Measurements from ENCODE around the gene HCRT. TPM values are rescaled to one million over a fixed set of nuclear protein-coding genes. Genes with fewer than 3 reads are reported as not detected.

Gene HCRT
- total RNA-seq: not detected
- not detected for polyA plus RNA-seq

- H3K4me1 ChIP-seq (ENCODE audit: control insufficient read depth, insufficient read depth, low read length, poor library complexity, severe bottlenecking): peaks cover 37% of the 10 kb centered on the region
- Mint-ChIP-seq H3K27me3 (peaks cover 8% of the 10 kb centered on the region), H3K9me3 (peaks cover 0 to 1% (median 0%) of the 10 kb centered on the region in 7 donors), H3K36me3 (no peaks in the 10 kb centered on the region), H3K27ac (peak within 1 kb of the TSS; percentile 82 to 95 (median 86)), H3K4me1 (peaks cover 5 to 49% (median 21%) of the 10 kb centered on the region in 4 donors), H3K4me3 (peak within 1 kb of the TSS; percentile 86 to 95 (median 93))
- DNase-seq (peak in 1 of 3 donors; percentile 33), ATAC-seq (ENCODE audit: low read depth in 2 of 2) (no peak)
- no peak within 1 kb of the TSS for H3K4me3 ChIP-seq (ENCODE audit: low read depth, low read length)
- H3K9me3 ChIP-seq (ENCODE audit: control insufficient read depth in 2 of 2, low read length in 2 of 2): no peaks in the 10 kb centered on the region
- H3K36me3 ChIP-seq (ENCODE audit: control insufficient read depth, insufficient read depth, low read length): no peaks in the 10 kb centered on the region
- H3K27ac ChIP-seq (ENCODE audit: insufficient read depth, low read length, poor library complexity, severe bottlenecking): peak within 1 kb of the TSS; percentile 75
- H3K27me3 ChIP-seq (ENCODE audit: control insufficient read depth, insufficient read depth, low read length): no peaks in the 10 kb centered on the region
Measured at GRCh38 chr17:42184713-42185620, at the start of gene HCRT. TSS of gene HCRT (minus strand) at chr17:42185452. CDS start at chr17:42185365, 87 bp downstream.

- peaks cover 7% of the 10 kb centered on the region for H3K4me1 ChIP-seq (ENCODE audit: control insufficient read depth, insufficient read depth, low read length, poor library complexity, severe bottlenecking)
- ATAC-seq (ENCODE audit: low read depth in 2 of 2): no peak
- no peaks in the 10 kb centered on the region for H3K9me3 Mint-ChIP-seq
- no peak overlapping the region for H3K4me3 ChIP-seq (ENCODE audit: low read depth, low read length)
- H3K27me3 ChIP-seq (ENCODE audit: control insufficient read depth, insufficient read depth, low read length): no peaks in the 10 kb centered on the region
- peaks cover 8% of the 10 kb centered on the region for H3K36me3 ChIP-seq (ENCODE audit: control insufficient read depth, insufficient read depth, low read length)
- H3K27ac Mint-ChIP-seq: peak overlapping the region; percentile 38 to 85 (median 52)
- no peak overlapping the region for H3K27ac ChIP-seq (ENCODE audit: insufficient read depth, low read length, poor library complexity, severe bottlenecking)
- no peaks in the 10 kb centered on the region for H3K9me3 ChIP-seq (ENCODE audit: control insufficient read depth in 2 of 2, low read length in 2 of 2)
- peaks cover 6% of the 10 kb centered on the region for H3K36me3 Mint-ChIP-seq
- H3K27me3 Mint-ChIP-seq: no peaks in the 10 kb centered on the region
- H3K4me1 Mint-ChIP-seq: peaks cover 25 to 63% (median 44%) of the 10 kb centered on the region in 4 donors
- DNase-seq: no peak
- H3K4me3 Mint-ChIP-seq: no peak overlapping the region
Measured at GRCh38 chr17:42233994-42234393, 48.7 kb upstream of the HCRT start.

GRCh38 chr17:42233156-42233555, 47.9 kb upstream of the HCRT start:
- H3K9me3 ChIP-seq (ENCODE audit: control insufficient read depth in 2 of 2, low read length in 2 of 2): no peaks in the 10 kb centered on the region
- Mint-ChIP-seq H3K9me3 (no peaks in the 10 kb centered on the region), H3K4me1 (peaks cover 25 to 72% (median 44%) of the 10 kb centered on the region in 4 donors), H3K4me3 (no peak overlapping the region), H3K27me3 (no peaks in the 10 kb centered on the region), H3K36me3 (peaks cover 9% of the 10 kb centered on the region), H3K27ac (peak overlapping the region in 1 of 3 donors; percentile 41)
- DNase-seq: no peak
- H3K4me3 ChIP-seq (ENCODE audit: low read depth, low read length): no peak overlapping the region
- peaks cover 14% of the 10 kb centered on the region for H3K36me3 ChIP-seq (ENCODE audit: control insufficient read depth, insufficient read depth, low read length)
- no peak overlapping the region for H3K27ac ChIP-seq (ENCODE audit: insufficient read depth, low read length, poor library complexity, severe bottlenecking)
- ATAC-seq (ENCODE audit: low read depth in 2 of 2): no peak
- peaks cover 7% of the 10 kb centered on the region for H3K4me1 ChIP-seq (ENCODE audit: control insufficient read depth, insufficient read depth, low read length, poor library complexity, severe bottlenecking)
- no peaks in the 10 kb centered on the region for H3K27me3 ChIP-seq (ENCODE audit: control insufficient read depth, insufficient read depth, low read length)

GRCh38 chr17:42230225-42230624, 45.0 kb upstream of the HCRT start:
- Histone ChIP-seq H3K27ac (ENCODE audit: insufficient read depth, low read length, poor library complexity, severe bottlenecking) (no peak overlapping the region), H3K9me3 (ENCODE audit: control insufficient read depth in 2 of 2, low read length in 2 of 2) (no peaks in the 10 kb centered on the region), H3K36me3 (ENCODE audit: control insufficient read depth, insufficient read depth, low read length) (peaks cover 37% of the 10 kb centered on the region), H3K27me3 (ENCODE audit: control insufficient read depth, insufficient read depth, low read length) (no peaks in the 10 kb centered on the region), H3K4me1 (ENCODE audit: control insufficient read depth, insufficient read depth, low read length, poor library complexity, severe bottlenecking) (peaks cover 3% of the 10 kb centered on the region), H3K4me3 (ENCODE audit: low read depth, low read length) (no peak overlapping the region)
- Mint-ChIP-seq H3K27ac (peak overlapping the region; percentile 21 to 86 (median 65)), H3K27me3 (no peaks in the 10 kb centered on the region), H3K4me1 (peaks cover 12 to 54% (median 32%) of the 10 kb centered on the region in 4 donors), H3K9me3 (no peaks in the 10 kb centered on the region), H3K4me3 (peak overlapping the region in 1 of 4 donors; percentile 65), H3K36me3 (peaks cover 16% of the 10 kb centered on the region)
- DNase-seq (peak in 1 of 3 donors; percentile 65), ATAC-seq (ENCODE audit: low read depth in 2 of 2) (peak; percentile 67 to 75)

- H3K4me1 ChIP-seq (ENCODE audit: control insufficient read depth, insufficient read depth, low read length, poor library complexity, severe bottlenecking): peaks cover 3% of the 10 kb centered on the region
- no peaks in the 10 kb centered on the region for H3K27me3 ChIP-seq (ENCODE audit: control insufficient read depth, insufficient read depth, low read length)
- H3K9me3 ChIP-seq (ENCODE audit: control insufficient read depth in 2 of 2, low read length in 2 of 2): no peaks in the 10 kb centered on the region
- H3K36me3 ChIP-seq (ENCODE audit: control insufficient read depth, insufficient read depth, low read length): peaks cover 57% of the 10 kb centered on the region
- no peaks in the 10 kb centered on the region for H3K9me3 Mint-ChIP-seq
- peaks cover 0 to 33% (median 18%) of the 10 kb centered on the region in 4 donors for H3K4me1 Mint-ChIP-seq
- H3K4me3 ChIP-seq (ENCODE audit: low read depth, low read length): no peak overlapping the region
- H3K4me3 Mint-ChIP-seq: no peak overlapping the region
- DNase-seq: no peak
- no peak overlapping the region for H3K27ac ChIP-seq (ENCODE audit: insufficient read depth, low read length, poor library complexity, severe bottlenecking)
- H3K36me3 Mint-ChIP-seq: peaks cover 23% of the 10 kb centered on the region
- H3K27ac Mint-ChIP-seq: peak overlapping the region; percentile 15 to 97 (median 23)
- no peak for ATAC-seq (ENCODE audit: low read depth in 2 of 2)
- H3K27me3 Mint-ChIP-seq: no peaks in the 10 kb centered on the region
Measured at GRCh38 chr17:42227849-42228700, 42.8 kb upstream of the HCRT start.

- Histone ChIP-seq H3K27ac (ENCODE audit: insufficient read depth, low read length, poor library complexity, severe bottlenecking) (no peak overlapping the region), H3K4me3 (ENCODE audit: low read depth, low read length) (no peak overlapping the region), H3K36me3 (ENCODE audit: control insufficient read depth, insufficient read depth, low read length) (peaks cover 68% of the 10 kb centered on the region), H3K4me1 (ENCODE audit: control insufficient read depth, insufficient read depth, low read length, poor library complexity, severe bottlenecking) (peaks cover 2% of the 10 kb centered on the region), H3K9me3 (ENCODE audit: control insufficient read depth in 2 of 2, low read length in 2 of 2) (no peaks in the 10 kb centered on the region), H3K27me3 (ENCODE audit: control insufficient read depth, insufficient read depth, low read length) (no peaks in the 10 kb centered on the region)
- H3K4me3 Mint-ChIP-seq: peak overlapping the region in 1 of 4 donors; percentile 43
- no peaks in the 10 kb centered on the region for H3K9me3 Mint-ChIP-seq
- H3K4me1 Mint-ChIP-seq: peaks cover 8 to 26% (median 15%) of the 10 kb centered on the region in 4 donors
- peak overlapping the region in 1 of 3 donors; percentile 54 for H3K27ac Mint-ChIP-seq
- H3K27me3 Mint-ChIP-seq: no peaks in the 10 kb centered on the region
- DNase-seq (no peak), ATAC-seq (ENCODE audit: low read depth in 2 of 2) (no peak)
- H3K36me3 Mint-ChIP-seq: peaks cover 30% of the 10 kb centered on the region
Measured at GRCh38 chr17:42225646-42226045, 40.4 kb upstream of the HCRT start.

GRCh38 chr17:42224651-42225050, 39.4 kb upstream of the HCRT start:
- Histone ChIP-seq H3K4me3 (ENCODE audit: low read depth, low read length) (no peak overlapping the region), H3K4me1 (ENCODE audit: control insufficient read depth, insufficient read depth, low read length, poor library complexity, severe bottlenecking) (no peaks in the 10 kb centered on the region), H3K27me3 (ENCODE audit: control insufficient read depth, insufficient read depth, low read length) (no peaks in the 10 kb centered on the region), H3K27ac (ENCODE audit: insufficient read depth, low read length, poor library complexity, severe bottlenecking) (no peak overlapping the region), H3K36me3 (ENCODE audit: control insufficient read depth, insufficient read depth, low read length) (peaks cover 67% of the 10 kb centered on the region), H3K9me3 (ENCODE audit: control insufficient read depth in 2 of 2, low read length in 2 of 2) (no peaks in the 10 kb centered on the region)
- Mint-ChIP-seq H3K27ac (peak overlapping the region in 1 of 3 donors; percentile 54), H3K4me3 (no peak overlapping the region), H3K4me1 (peaks cover 0 to 17% (median 10%) of the 10 kb centered on the region in 4 donors), H3K36me3 (peaks cover 24% of the 10 kb centered on the region), H3K27me3 (no peaks in the 10 kb centered on the region), H3K9me3 (no peaks in the 10 kb centered on the region)
- DNase-seq: no peak
- no peak for ATAC-seq (ENCODE audit: low read depth in 2 of 2)

Data from CD4-positive, CD25-positive, alpha-beta regulatory T cell (primary cell).